ENCODE results near the gene TNS3.

The TNS3 gene

DNA sequence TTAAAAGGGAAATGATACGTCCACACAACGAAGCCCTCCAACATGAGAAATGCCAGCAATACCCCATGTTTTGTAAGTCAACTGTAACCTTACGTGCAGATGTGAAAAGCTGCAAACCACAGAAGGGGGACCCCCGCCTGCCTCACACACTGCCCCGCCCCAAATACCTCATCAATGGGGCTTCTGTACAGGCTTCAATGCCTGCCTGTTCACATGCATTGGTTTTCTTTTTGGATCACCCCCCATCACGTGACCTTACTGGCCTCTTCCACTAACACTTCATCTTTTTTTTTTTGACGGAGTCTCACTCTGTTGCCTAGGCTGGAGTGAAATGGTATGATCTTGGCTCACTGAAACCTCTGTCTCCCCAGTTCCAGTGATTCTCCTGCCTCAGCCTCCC lies 224.0 kb downstream of the TNS3 start:
- H3K4me3 Mint-ChIP-seq, result no peak overlapping the region
- H3K36me3 Mint-ChIP-seq (ENCODE audit: low read depth), result no peaks in the 10 kb centered on the region
- H3K4me1 Mint-ChIP-seq (ENCODE audit: low read depth), result no peaks in the 10 kb centered on the region
- no peak overlapping the region for H3K27ac Mint-ChIP-seq
- no peaks in the 10 kb centered on the region for H3K27me3 Mint-ChIP-seq (ENCODE audit: low read depth)
- no peaks in the 10 kb centered on the region for H3K9me3 Mint-ChIP-seq

DNA sequence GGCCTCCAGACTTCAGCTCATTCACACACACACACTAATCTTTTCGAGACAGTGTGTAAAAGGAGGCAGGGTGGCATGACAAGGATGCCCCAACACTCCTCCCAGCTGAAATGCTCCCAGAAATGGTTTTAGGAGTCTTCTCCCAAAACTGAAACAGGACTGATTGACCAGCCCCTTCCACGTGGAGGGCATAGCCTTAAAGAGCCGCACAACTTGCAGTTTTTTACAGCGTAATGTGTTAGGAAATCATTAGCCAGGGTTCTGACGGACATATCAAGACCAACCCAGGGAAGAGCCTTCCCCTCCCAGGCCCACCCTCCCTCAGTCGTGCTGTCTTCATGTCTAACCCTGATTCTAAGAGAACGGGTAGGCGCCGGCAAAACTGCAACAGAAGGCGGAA lies 224.6 kb downstream of the TNS3 start:
- Mint-ChIP-seq H3K4me3 (no peak overlapping the region), H3K27ac (no peak overlapping the region), H3K36me3 (ENCODE audit: low read depth) (no peaks in the 10 kb centered on the region), H3K9me3 (no peaks in the 10 kb centered on the region), H3K4me1 (ENCODE audit: low read depth) (no peaks in the 10 kb centered on the region), H3K27me3 (ENCODE audit: low read depth) (no peaks in the 10 kb centered on the region)

DNA sequence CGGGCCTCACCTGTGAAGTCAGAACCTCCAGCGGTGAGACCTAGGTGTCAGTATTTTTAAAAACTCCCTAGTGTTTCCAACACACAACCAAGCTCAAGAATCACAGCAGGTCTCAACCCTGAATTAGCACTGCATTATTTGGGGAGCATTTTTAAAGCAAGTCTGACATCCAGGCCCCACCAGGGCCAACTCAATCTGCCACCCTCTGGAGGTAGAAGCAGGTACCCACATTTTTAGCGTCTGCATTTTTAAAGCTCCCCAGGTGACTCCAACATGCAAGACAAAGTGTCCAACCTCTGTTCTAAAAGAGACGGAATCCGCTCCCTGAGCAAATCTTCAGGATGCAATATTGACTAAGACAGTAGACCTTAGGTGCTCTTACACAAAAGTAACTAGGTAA lies 225.7 kb downstream of the TNS3 start:
- Mint-ChIP-seq H3K4me3 (no peak overlapping the region), H3K27ac (no peak overlapping the region), H3K27me3 (ENCODE audit: low read depth) (no peaks in the 10 kb centered on the region), H3K9me3 (no peaks in the 10 kb centered on the region), H3K4me1 (ENCODE audit: low read depth) (no peaks in the 10 kb centered on the region), H3K36me3 (ENCODE audit: low read depth) (no peaks in the 10 kb centered on the region)

GRCh38 chr7:47355684-47356083 lies 226.2 kb downstream of the TNS3 start:
- Mint-ChIP-seq H3K9me3 (no peaks in the 10 kb centered on the region), H3K27me3 (ENCODE audit: low read depth) (no peaks in the 10 kb centered on the region), H3K4me1 (ENCODE audit: low read depth) (no peaks in the 10 kb centered on the region)

GRCh38 chr7:47354831-47355541 lies 226.9 kb downstream of the TNS3 start:
- Mint-ChIP-seq H3K27ac (no peak overlapping the region), H3K4me1 (ENCODE audit: low read depth) (no peaks in the 10 kb centered on the region), H3K4me3 (no peak overlapping the region), H3K27me3 (ENCODE audit: low read depth) (no peaks in the 10 kb centered on the region), H3K9me3 (no peaks in the 10 kb centered on the region), H3K36me3 (ENCODE audit: low read depth) (no peaks in the 10 kb centered on the region)

More at GRCh38 chr7:47355684-47356083, 226.2 kb downstream of the TNS3 start:
- Mint-ChIP-seq H3K27ac (no peak overlapping the region), H3K36me3 (ENCODE audit: low read depth) (no peaks in the 10 kb centered on the region), H3K4me3 (no peak overlapping the region)

DNA sequence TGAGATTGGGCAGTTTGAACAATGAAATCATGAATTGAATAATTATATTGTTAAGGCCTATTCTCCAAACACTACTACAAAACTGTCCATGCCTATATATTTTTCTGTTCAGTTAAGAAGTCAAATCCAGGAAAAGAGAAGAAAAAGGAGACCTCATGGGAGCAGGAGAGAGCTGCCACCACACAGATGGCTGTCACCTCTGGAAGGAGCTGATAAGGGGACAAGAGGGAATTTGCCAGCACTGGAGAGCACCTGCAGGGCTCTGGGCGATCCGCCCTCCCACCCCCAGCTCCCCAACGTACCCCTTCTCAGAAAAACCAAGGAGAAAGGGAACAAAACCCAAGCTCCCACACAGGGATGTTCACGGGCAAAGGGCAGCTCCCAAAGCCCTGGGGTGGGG lies 227.8 kb downstream of the TNS3 start:
- Mint-ChIP-seq H3K4me3 (no peak overlapping the region), H3K27me3 (ENCODE audit: low read depth) (no peaks in the 10 kb centered on the region), H3K9me3 (no peaks in the 10 kb centered on the region), H3K4me1 (ENCODE audit: low read depth) (no peaks in the 10 kb centered on the region), H3K36me3 (ENCODE audit: low read depth) (no peaks in the 10 kb centered on the region), H3K27ac (no peak overlapping the region)

GRCh38 chr7:47352394-47352968 lies 229.4 kb downstream of the TNS3 start:
- Mint-ChIP-seq H3K9me3 (no peaks in the 10 kb centered on the region), H3K4me3 (no peak overlapping the region), H3K27ac (no peak overlapping the region), H3K27me3 (ENCODE audit: low read depth) (no peaks in the 10 kb centered on the region), H3K4me1 (ENCODE audit: low read depth) (no peaks in the 10 kb centered on the region), H3K36me3 (ENCODE audit: low read depth) (no peaks in the 10 kb centered on the region)

DNA sequence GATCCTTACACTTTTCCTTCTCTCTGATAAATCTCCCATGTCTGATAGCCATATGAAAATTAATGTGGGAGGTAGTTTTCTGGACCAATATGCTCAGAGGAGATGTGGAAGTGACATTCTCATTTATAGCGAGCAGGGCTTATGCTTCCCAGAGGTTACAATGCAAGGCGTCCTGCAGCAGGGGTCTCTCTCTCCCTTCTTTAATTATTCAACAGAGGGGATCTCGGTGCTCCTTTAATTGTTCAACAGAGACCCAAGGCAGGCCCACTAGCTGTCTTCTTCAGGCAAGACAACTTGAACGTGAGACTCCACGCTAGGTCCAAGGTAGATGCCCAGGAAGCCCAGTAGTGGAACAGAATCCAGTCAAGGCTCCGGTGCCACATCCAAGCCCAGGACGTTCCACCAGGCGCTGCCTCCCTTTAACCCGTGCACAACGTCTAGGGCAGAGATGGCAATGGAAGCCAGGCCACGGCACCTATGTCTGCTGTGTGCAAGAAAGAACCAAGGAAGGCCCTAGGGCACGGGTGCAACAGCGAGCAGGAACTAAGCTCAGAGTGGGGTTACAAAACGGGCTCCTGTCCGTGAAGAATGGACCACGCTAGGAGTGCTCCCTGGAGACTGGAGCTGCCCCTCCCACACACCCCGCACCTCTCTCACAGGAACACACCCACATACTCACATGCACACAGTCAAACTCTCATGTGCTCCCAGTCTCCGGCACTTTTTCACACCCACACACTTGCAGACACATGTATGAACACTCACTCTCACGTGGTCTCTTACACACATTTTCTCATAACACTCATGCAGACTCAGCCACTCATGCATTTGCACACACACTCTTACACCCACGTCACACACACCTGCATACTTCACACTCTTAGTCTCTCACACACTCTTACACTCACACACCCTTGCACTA lies 230.4 kb downstream of the TNS3 start:
- no peaks in the 10 kb centered on the region for H3K36me3 Mint-ChIP-seq (ENCODE audit: low read depth)
- H3K4me3 Mint-ChIP-seq, result no peak overlapping the region
- no peaks in the 10 kb centered on the region for H3K9me3 Mint-ChIP-seq
- no peaks in the 10 kb centered on the region for H3K4me1 Mint-ChIP-seq (ENCODE audit: low read depth)
- no peak overlapping the region for H3K27ac Mint-ChIP-seq
- no peaks in the 10 kb centered on the region for H3K27me3 Mint-ChIP-seq (ENCODE audit: low read depth)

- Mint-ChIP-seq H3K36me3 (ENCODE audit: low read depth) (no peaks in the 10 kb centered on the region), H3K27me3 (ENCODE audit: low read depth) (no peaks in the 10 kb centered on the region), H3K9me3 (no peaks in the 10 kb centered on the region), H3K27ac (no peak overlapping the region), H3K4me1 (ENCODE audit: low read depth) (no peaks in the 10 kb centered on the region), H3K4me3 (no peak overlapping the region)
Observed at GRCh38 chr7:47350425-47350824, 231.5 kb downstream of the TNS3 start.

- Mint-ChIP-seq H3K4me3 (no peak overlapping the region), H3K27ac (no peak overlapping the region), H3K4me1 (ENCODE audit: low read depth) (no peaks in the 10 kb centered on the region), H3K27me3 (ENCODE audit: low read depth) (no peaks in the 10 kb centered on the region), H3K9me3 (no peaks in the 10 kb centered on the region), H3K36me3 (ENCODE audit: low read depth) (no peaks in the 10 kb centered on the region)
Observed at GRCh38 chr7:47349401-47349800, 232.5 kb downstream of the TNS3 start.

DNA sequence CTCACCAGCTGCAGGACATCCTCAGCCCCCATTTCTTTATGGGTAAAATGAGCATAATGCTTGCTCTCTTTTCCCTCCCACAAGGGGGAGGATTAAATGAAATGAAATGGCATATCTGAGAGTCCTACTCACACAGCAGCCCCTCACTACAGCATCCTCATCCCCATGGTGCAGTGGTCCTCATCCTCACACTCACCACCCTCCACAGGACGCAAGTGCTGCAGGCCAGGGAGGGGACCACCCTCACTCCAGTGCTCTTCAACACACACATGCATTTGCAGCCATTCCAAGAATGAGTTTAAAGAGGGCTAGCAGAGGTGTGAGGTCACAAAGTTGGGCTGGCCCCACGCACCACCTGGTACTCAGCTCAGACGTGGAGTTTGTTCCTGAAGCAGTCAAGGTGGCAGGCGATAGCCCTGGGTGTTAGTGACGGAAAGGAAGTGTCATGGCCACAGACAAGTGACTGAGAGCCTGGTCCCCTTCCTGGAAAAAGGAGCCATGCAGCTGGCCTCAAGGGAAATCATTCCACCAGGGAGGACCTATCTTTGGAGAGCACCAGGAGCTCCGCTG lies 234.0 kb downstream of the TNS3 start:
- no peaks in the 10 kb centered on the region for H3K36me3 Mint-ChIP-seq (ENCODE audit: low read depth)
- H3K4me3 Mint-ChIP-seq, result no peak overlapping the region
- H3K9me3 Mint-ChIP-seq, result no peaks in the 10 kb centered on the region
- no peaks in the 10 kb centered on the region for H3K4me1 Mint-ChIP-seq (ENCODE audit: low read depth)
- H3K27me3 Mint-ChIP-seq (ENCODE audit: low read depth), result no peaks in the 10 kb centered on the region
- no peak overlapping the region for H3K27ac Mint-ChIP-seq

GRCh38 chr7:47347346-47347745 lies 234.6 kb downstream of the TNS3 start:
- H3K27ac Mint-ChIP-seq, result no peak overlapping the region
- no peaks in the 10 kb centered on the region for H3K36me3 Mint-ChIP-seq (ENCODE audit: low read depth)
- H3K4me1 Mint-ChIP-seq (ENCODE audit: low read depth), result no peaks in the 10 kb centered on the region
- no peak overlapping the region for H3K4me3 Mint-ChIP-seq
- no peaks in the 10 kb centered on the region for H3K9me3 Mint-ChIP-seq
- H3K27me3 Mint-ChIP-seq (ENCODE audit: low read depth), result no peaks in the 10 kb centered on the region

DNA sequence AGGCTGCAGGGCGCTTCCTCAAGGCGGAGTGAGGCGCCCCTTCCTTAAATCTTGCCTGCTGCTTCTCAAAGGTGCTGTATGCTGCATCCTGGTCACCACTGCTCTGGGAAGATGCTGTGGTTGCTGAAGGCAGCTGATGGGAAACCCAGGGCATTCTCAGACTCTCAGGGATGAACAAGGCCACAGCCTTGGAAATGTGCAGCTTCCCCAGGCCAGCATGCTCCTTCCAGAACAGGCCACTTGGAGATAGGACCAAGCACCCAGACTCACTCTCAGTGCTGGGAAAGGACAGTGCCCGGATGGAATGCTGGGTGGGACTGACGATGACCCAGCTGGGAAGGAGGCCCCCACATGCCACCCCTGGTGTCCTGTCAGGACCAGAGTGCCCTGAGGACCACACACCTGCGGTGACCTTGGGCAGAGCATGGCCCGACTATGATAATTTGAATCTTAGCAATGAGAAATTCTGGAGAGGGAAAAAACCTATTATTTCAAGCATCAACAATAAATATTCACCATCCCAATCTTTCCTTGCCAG lies 235.5 kb downstream of the TNS3 start:
- no peaks in the 10 kb centered on the region for H3K9me3 Mint-ChIP-seq
- no peak overlapping the region for H3K27ac Mint-ChIP-seq
- H3K36me3 Mint-ChIP-seq (ENCODE audit: low read depth), result no peaks in the 10 kb centered on the region
- no peaks in the 10 kb centered on the region for H3K27me3 Mint-ChIP-seq (ENCODE audit: low read depth)
- no peak overlapping the region for H3K4me3 Mint-ChIP-seq
- no peaks in the 10 kb centered on the region for H3K4me1 Mint-ChIP-seq (ENCODE audit: low read depth)

- no peak overlapping the region for H3K4me3 Mint-ChIP-seq
- no peaks in the 10 kb centered on the region for H3K4me1 Mint-ChIP-seq (ENCODE audit: low read depth)
- no peaks in the 10 kb centered on the region for H3K36me3 Mint-ChIP-seq (ENCODE audit: low read depth)
- H3K27me3 Mint-ChIP-seq (ENCODE audit: low read depth), result no peaks in the 10 kb centered on the region
- no peak overlapping the region for H3K27ac Mint-ChIP-seq
- H3K9me3 Mint-ChIP-seq, result no peaks in the 10 kb centered on the region
Observed at GRCh38 chr7:47345857-47346298, 236.0 kb downstream of the TNS3 start.

All from T-helper 1 cell treated with Interleukin-12 subunit alpha and Interleukin-12 subunit beta and Interleukin-4 antibody, amounts not matched to agents 30 μg/mL and 1 μg/mL, for 36 hours (primary cell).